RKO (cell line): Measurements from ENCODE around the gene ZBTB38.

Experiments
- DNase-seq: peaks from one replicate; pipeline ENCODE4 v3.0.0-alpha.2; 2016; ENCODE audit warnings: low spot score

The ZBTB38 gene

GRCh38 chr3:141405025-141405424 lies 36.7 kb downstream of the ZBTB38 start:
- DNase-seq, result no peak

GRCh38 chr3:141405591-141405990 lies 37.3 kb downstream of the ZBTB38 start:
- DNase-seq, result no peak

GRCh38 chr3:141406265-141406664 lies 38.0 kb downstream of the ZBTB38 start:
- DNase-seq, result no peak

GRCh38 chr3:141407047-141407446 lies 38.7 kb downstream of the ZBTB38 start:
- no peak for DNase-seq

GRCh38 chr3:141407825-141408224 lies 39.5 kb downstream of the ZBTB38 start:
- no peak for DNase-seq

- no peak for DNase-seq
These were observed 40.3 kb downstream of the ZBTB38 start for GRCh38 chr3:141408596-141408995.

- DNase-seq, result no peak
These were observed 41.6 kb downstream of the ZBTB38 start for GRCh38 chr3:141409940-141410241.

- no peak for DNase-seq
These were observed 42.1 kb downstream of the ZBTB38 start for GRCh38 chr3:141410408-141410807.

GRCh38 chr3:141410846-141411245 lies 42.5 kb downstream of the ZBTB38 start:
- no peak for DNase-seq

GRCh38 chr3:141411251-141411771 lies 43.0 kb downstream of the ZBTB38 start:
- no peak for DNase-seq

GRCh38 chr3:141412087-141412935 lies 44.0 kb downstream of the ZBTB38 start:
- no peak for DNase-seq

- DNase-seq, result no peak
These were observed 44.6 kb downstream of the ZBTB38 start for GRCh38 chr3:141412936-141413354.

- DNase-seq, result no peak
These were observed 45.1 kb downstream of the ZBTB38 start for GRCh38 chr3:141413391-141413790.

- no peak for DNase-seq
These were observed 45.7 kb downstream of the ZBTB38 start for GRCh38 chr3:141413801-141414689.

GRCh38 chr3:141414800-141415462 lies 46.6 kb downstream of the ZBTB38 start:
- no peak for DNase-seq

- DNase-seq, result no peak
These were observed 47.6 kb downstream of the ZBTB38 start for GRCh38 chr3:141415953-141416352.
